ENCODE results near the gene CXADR.
"Not testable (repeated sequence)": the region's sequence is repeated elsewhere in the genome, so short reads cannot be mapped to it uniquely, and the experiment has no call there.

Gene CXADR

DNA sequence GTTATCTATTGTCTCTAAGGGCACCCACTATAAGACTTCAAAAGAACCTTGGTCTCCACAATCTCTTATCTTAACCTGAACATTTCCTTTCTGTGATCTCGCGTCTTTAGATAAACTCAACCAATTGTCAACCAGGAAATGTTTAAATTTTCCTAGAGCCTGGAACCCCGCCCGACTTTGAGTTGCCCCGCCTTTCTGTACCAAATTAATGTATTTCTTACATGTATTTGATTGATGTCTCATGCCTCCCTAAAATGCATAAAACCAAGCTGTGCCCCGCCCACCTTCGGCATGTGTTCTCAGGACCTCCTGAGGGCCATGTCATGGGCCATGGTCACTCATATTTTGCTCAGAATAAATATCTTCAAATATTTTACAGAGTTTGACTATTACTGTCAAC is 5.9 kb upstream of the CXADR start:
- no peak for DNase-seq

DNA sequence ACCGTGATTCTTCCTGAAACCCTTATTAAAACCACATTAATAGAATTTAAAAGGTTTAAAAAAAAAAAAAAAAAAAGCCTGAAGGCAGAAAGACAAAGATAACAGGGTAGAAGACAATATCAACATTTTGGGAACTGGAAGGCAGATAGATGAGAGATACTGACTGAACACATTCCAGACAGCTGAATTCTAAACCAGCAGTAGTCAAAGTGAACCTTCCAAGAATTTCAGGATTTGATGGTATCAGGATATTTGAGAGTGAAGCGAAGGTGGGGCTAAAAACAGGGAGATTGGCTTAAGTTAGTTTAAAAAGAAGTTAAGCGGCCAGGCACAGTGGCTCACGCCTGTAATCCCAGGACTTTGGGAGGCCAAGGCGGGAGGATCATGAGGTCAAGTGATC is 5.3 kb upstream of the CXADR start:
- no peak for DNase-seq

DNA sequence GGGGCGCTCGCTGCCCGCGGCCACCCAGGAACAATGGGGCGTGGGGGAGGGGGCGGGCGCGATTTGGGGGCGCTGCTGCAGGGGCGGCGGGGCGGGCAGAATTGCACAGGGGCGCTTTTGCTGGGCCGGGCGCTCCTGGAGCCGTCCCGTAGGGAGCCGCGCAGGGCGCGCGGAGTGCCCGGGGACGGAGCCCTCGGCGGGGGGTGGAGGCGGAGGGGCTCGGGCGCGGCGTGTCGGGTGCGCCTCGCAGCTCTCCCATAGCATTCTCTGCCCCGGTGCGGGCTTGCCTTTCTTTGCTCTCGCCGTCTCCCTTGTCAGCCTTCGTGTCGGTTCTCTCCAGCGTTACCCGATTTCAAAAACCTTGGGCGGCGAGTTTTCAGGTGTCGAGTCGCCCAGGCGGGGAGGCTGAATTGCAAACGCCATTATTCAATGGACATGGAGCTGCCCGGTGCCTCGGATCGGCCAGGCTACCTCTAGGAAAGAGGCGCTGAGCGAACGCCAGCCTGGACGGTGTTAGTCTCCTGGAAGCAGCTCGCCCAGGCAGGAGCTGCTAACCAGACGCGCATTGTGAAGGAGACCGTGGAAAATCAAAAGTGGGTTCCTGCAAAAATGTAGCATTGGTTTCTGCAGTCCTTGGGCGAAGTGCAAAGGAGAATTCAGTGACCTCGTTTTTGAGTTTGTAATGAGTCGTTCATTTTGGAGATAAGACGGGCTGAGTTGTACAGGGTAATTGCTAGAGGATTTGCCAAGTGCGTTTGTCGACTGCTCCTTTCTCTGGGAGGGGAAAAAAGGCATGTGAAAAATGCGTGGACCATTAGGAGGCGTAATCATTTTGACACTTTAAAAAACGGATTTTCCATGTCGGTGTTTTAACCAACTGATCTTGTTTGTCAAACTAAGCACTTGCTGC is 626 bp downstream of the CXADR start:
- peak; percentile 36 for DNase-seq

DNA sequence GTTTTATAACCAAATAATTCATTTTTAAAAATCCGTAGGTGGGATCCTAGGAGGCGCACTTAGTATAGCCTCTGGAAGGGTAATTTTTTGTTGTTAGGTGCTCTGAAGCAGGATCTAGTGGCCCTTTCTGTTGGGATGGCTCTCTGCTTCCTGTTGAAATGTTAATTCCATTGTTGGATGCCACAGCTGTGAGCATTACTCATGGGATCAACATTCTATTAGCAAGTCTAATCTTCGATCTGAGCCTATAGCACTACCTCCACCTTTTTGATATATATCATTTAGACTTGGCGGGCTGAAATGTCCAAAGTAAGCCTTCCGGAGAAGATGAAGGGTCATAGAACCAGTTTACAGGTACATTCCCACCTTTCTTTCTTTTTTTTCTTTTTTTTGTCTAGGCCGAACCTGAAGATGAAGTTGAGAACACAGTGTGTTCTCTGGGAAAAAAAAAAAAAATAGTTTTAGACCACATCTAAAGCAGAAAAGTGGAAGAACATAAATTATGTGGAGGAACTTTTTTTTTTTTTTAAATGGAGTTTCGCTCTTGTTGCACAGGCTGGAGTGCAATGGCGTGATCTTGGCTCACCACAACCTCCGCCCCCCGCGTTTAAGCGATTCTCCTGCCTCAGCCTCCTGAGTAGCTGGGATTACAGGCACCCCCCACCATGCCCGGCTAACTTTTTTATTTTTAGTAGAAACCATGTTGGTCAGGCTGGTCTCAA is 1.4 kb downstream of the CXADR start:
- DNase-seq = no peak

DNA sequence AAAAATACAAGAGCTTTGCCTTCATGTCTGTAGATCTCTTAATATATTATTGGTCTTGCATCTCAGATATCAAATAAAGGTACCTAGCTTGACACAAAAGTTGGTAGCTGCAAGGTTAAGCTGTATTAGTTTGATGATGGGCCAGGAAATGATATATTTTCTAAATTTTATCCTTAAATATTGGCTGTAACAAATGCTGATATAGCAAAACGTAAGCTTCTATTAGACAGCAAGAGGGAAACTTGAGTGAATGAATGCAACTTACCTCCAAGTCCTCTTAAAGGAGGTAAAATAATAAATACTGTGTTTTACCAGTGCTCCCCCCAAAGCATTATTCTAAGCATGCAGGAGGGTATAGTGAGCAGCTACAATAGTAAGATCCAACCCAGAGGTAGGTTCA is 4.2 kb downstream of the CXADR start:
- not testable (repeated sequence) for DNase-seq

DNA sequence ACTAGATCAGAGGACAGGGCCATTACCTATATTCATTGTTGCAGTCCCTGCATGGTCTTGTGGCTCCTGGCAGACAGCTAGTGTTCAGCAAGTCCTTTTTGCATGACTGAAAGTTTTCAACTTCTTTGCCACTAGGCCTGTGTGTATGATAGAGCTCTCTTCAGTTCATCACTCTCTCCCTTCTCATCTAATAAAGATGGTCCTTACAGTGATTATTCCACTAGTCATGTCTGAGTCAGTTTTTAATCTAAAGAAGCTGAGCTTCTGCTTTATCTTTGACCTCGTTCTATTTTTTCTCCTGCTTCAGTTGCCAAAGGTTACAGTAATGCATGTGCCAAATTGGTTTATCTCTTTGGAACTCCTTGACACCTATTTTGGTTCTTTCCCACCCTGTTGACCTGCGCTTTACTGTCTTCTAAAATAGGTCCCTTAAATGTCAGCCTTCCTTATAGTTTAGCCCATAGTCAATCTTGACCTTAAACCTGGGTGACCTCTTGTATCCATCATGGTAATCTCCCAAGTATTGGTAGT is 6.4 kb downstream of the CXADR start:
- no peak for DNase-seq

DNA sequence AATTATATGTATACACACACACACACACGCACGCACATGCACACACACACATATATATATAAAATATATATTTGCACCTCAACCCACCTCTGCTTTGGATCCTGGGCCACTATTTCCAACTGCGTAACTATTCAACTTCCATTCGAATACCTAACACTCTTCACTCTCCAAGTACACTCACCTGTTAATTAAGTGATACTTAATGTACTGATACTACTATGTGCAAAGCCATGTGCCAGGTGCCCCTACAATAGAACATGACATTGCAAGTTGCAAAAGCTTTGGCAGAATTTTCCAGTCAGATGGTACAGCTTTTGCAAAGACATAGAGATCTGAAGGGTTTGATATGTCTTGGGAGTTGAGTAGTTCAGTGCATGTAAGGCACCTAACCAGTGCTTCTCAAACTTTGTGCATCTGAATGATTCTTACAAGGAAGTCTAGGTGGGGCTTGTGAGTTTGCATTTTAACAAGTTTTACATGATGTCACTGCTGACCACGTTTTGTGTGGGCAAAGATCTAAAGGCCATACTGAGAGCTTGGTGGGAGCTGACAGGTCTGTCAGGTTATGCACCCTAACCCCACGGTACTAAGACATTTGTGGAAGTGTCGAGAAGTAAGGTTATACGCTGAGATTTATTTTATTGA is 7.2 kb downstream of the CXADR start:
- no peak for DNase-seq

DNA sequence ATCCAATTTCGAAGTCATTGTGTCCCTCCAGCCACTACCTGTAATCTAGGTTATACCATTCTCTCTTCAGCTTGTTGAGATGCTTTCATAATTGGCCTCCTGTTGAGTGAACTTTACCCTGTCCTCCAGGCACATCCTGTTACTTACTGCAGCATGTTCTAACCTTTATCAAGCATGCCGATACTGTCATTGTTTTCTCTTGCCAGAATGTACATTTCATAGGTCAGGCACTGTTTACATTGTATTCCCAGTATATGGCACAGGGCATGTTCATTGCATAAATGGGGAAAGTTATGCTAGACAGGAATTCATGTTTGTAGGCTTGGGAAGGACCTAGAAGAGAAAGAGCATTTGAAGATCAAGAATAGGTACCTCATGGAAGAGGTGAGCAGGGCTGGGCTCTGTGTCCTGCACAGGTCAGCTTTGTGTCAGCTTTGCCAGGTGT is 10.2 kb downstream of the CXADR start:
- no peak for DNase-seq

DNA sequence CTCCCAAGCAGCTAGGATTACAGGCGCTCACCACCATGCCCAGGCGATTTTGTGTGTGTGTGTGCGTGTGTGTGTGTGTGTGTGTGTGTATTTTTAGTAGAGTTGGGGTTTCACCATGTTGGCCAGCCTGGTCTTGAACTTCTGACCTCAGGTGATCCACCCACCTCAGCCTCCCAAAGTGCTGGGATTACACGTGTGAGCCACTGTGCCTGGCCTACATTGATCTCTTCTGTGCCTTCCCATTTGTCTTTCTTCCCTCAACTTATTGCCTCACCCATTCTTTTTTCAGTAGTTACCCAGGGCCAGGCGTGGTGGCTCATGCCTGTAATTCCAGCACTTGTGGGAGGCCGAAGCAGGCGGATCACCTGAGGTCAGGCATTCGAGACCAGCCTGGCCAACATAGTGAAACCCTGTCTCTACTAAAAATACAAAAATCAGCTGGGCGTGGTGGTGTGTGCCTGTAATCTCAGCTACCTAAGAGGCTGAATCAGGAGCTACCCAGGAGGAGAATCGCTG is 11.2 kb downstream of the CXADR start:
- DNase-seq = not testable (repeated sequence)

DNA sequence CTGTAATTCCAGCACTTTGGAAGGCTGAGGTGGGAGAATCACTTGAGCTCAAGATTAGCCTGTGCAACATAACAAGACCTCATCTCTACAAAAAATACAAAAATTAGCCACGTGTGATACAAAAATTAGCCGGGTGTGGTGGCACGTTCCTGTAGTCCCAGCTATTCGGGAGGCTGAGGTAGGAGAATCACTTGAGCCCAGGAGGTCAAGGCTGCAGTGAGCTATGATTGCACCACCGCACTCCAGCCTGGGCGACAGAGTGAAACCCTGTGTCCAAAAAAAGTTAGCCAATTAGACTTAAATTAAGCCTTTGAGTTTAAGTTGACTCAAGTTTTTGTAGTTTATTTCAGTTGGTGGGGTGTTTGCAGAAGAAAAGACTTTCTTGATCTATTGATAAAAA is 11.8 kb downstream of the CXADR start:
- no peak for DNase-seq

DNA sequence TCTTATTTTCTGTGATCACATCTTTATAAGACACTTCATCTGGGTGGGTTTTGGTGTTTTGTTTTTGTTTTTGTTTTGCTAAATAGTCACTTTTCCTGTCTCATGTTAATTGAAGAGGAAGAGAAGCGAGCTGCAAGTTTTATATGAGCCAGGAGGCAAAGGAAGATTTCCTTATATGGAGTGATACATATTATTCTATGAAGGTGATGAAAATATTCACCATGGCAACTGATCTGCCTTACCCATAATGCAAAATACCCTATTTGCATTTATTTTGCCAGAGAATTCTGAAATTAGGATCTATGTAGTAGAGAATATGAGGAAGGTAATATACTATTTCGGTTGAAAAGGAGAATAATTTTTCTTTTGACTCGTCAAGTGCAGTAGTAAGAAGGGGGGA is 13.9 kb downstream of the CXADR start:
- DNase-seq = no peak

DNA sequence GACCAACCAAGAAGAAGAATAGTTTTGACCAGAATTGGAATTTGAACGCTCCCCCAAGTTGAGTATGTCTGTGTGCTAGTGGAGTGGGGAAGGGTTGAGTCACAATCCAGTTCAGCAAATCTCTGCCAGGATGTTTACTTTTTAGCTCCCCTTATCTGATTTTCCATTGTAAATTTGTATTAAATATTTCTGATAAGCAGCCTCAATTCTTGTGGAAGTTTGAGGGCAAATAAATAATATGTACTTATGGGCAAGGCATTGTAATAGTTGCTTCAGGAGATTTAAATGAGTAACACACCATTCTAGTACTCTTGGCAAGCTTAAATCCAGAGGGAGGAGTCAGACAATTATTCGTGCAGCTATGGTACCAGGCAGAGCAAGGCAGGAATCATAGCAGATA is 14.4 kb downstream of the CXADR start:
- DNase-seq = no peak

DNA sequence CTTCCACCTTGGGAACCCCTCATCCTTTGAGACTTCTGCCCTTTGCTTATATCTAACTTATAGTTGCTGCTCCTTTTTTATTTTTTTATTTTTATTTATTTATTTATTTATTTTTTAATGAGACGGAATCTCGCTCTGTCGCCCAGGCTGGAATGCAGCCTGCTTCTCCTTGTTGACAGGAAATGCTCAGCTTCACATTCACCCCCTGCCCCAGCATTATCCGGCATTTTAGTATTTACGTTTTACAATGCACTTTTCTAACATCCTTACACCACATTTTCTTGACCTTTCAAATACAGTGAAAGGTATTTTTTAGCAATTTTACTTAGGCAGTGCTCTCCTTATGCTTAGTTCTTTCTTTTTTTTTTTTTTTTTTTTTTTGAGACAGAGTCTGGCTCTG is 14.9 kb downstream of the CXADR start:
- no peak for DNase-seq

DNA sequence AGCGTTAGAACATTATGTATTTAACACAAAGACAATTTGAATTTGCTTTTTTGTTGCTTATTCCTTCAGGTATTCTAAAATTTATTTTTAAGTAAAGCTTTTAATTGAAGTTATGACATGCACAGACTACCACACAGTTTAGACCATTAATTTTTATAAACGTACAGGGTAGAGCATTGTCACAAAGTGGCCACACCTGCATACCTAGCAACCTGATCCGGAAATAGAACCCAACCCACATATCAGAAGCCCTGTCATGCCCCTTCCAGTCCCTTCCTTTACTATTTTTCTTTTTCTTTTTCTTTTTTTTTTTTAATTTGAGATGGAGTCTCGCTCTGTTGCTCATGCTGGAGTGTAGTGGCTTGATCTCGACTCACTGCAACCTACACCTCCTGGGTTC is 16.8 kb downstream of the CXADR start:
- DNase-seq = no peak

DNA sequence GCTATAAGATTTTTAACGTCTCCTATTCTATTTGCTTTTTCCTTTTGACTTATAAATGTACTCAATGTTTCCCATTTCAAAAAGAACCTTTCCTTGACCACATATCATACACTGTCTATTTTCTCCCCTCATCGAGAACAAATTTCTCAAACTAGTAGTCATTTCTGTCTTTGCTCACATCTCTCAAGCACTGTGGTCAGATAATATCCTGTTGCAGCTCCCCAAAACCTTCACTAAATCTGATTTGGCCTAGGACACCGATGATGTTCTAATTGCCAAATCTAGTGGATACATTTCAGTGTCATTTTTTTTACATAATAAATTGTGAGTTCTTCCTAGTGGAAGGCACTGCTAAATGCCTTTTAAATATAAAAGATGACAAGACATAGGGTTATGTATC is 19.4 kb downstream of the CXADR start:
- no peak for DNase-seq

DNA sequence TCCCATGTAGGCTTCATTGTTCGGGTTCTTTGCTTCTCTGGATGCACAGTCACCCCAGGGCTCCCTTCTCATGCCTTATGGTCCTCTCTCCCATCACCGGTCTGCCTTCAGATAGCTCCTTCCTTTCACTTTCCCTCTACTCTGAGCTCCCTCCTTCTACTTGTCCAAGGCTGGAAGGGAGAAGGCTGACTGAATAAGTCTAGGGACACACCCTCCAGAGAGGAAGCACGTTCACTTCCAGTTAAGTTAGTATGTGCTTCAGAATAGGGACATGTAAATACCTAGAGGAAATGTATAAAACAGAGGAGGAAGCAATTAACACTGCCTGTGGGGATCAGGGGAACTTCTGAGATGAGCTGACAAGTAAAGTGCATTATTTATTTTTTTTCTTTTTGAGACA is 23.5 kb downstream of the CXADR start:
- DNase-seq = no peak

DNA sequence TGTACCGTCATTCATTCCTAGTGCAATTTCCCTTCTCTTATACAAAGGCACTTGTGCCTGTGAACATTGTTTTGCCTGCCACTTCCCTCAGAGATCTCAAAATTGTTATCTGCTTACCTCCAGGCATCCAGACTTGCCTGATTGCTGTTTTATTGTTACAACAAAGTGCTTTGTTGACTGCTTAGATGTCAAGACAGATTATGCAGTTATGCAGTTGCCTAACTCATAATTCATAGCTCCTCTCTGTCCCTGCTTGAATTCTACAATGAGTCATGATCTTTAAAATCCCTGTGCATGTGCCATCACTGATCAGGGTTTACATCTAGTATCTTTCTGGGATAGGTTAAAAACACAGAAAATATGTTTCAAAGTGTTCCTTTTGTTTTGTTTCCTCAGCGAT is 24.5 kb downstream of the CXADR start:
- no peak for DNase-seq

DNA sequence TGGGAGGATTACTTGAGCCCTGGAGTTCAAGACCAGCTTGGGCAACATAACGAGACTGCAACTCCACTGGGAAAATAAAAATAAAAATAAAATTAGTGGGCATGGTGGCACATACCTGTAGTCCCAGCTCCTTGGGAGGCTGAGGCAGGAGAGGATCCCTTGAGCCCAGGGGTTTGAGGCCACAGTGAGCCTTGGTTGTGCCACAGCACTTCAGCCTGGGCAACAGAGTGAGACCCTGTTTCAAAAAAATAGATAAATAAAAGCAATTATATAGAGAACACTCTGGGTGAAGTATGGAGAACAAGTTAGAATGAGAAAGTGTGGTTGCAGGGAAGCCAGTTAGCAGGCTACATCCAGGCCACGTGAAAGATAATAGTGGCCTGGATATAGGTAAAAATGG is 25.7 kb downstream of the CXADR start:
- no peak for DNase-seq

DNA sequence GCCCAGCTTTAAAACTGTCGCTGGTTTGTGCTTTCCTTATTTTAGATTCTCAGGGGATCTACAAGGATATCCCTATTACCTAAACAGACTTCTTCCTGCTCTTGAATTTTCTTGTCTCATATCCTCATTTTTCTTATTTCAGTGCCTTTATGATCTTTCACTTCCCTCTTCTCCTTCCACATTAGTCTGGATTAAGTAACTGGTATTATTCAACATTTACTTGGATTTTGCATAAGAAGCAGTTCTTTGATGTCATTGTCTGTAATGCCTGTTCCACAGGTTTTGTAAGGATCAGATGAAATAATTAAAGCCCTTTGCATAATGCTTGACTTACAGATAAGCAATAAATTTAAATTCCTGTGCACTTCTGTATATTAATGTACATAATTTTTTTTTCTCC is 26.5 kb downstream of the CXADR start:
- DNase-seq = no peak

DNA sequence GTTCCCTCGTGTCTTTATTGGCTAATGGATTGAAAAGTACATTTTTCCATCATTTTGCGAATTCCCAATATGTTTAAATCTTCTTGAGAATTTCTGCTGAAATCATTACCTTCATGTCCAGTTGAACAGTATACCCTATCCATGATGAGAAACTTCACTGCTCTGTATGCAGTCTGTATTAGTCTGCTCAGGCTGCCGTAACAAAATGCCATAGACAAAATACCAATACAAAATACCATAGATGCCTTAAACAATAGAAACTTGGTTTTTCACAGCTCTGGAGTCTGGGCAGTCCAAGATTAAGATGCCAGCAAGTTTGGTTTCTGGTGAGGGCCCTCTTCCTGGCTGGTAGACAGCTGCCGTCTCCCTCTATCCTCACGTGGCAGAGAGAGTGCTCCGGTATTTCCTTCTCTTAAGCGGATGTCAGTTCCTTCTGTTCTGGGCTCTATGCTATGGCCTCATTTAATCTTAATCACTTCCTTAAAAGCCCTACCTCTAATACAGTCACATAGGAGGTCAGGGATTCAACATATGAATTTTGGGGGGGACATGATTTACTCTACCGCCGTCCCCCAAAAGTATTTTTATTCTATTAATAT is 27.0 kb downstream of the CXADR start:
- no peak for DNase-seq

DNA sequence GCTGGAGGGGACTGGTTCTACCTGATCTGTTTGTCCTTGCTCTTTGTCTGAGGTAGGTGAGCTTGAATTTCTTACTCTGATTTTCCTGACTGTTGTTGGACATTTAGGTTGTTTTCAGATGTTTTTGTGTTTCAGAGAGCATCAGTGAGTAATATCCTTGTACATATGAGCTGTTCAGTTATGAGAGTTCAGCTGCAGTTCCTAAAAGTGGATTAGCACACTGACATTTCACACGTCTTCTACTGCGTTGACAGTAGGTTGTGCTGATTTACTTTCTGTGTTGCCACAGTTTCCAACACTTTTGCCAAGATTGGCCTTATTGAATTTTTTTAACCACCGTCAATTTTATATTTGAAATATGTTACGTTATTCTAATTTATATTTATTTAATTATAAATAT is 27.7 kb downstream of the CXADR start:
- no peak for DNase-seq

DNA sequence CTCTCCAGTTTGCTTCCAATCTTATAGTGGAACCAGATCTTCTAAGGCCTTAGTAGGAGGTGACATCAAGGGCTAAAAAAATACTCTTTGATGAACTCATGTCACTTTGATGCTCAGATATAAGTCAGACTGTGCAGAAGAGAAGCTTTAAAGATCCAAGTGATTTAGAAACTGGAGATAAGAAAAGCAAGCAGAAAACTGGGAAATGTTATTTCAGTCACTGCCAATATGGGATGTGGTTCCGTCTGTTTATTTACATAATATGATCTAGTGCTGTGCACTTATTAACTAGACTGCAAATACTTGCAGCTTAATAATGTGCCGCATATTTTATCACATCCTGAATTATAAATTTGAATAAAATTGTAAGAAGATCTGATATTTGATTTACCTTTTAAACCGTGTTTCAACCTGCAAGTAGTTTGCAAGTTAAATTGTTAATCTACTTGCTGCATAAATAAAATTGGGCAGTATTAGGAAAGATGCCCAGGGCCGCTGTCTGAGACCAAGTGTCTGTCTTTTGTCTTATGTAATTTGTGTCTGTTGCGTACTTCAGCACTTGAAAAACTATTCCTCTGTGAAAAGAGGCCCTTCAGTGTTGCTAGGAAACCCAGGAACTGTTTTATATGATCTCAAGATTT is 29.6 kb downstream of the CXADR start:
- DNase-seq = no peak

All from activated CD4-positive, alpha-beta T cell treated with anti-CD3 and anti-CD28 coated beads for 48 hours (primary cell).